Fibroblast of mammary gland (primary cell): Measurements from ENCODE around the gene LIN7C.
"Not testable (repeated sequence)": the region's sequence is repeated elsewhere in the genome, so short reads cannot be mapped to it uniquely, and the experiment has no call there.

Source experiments
- DNase-seq: peaks from one replicate; pipeline ENCODE4 v3.0.0-alpha.2; 2010; ENCODE audit warnings: low read depth
- H3K4me3 ChIP-seq: 2 replicates; pipeline ENCODE4 v1.5.1; 2011; ENCODE audit warnings: low read depth, mild to moderate bottlenecking, low read length, moderate library complexity; ENCODE audit not compliant: control insufficient read depth
- TF ChIP-seq, protein P1 (sequence below): conservative IDR thresholded peaks from 2 replicates; pipeline ENCODE4 v1.5.1; 2011; ENCODE audit warnings: low read depth, low read length, inconsistent platforms; ENCODE audit not compliant: control insufficient read depth, insufficient read depth

The LIN7C gene

DNA sequence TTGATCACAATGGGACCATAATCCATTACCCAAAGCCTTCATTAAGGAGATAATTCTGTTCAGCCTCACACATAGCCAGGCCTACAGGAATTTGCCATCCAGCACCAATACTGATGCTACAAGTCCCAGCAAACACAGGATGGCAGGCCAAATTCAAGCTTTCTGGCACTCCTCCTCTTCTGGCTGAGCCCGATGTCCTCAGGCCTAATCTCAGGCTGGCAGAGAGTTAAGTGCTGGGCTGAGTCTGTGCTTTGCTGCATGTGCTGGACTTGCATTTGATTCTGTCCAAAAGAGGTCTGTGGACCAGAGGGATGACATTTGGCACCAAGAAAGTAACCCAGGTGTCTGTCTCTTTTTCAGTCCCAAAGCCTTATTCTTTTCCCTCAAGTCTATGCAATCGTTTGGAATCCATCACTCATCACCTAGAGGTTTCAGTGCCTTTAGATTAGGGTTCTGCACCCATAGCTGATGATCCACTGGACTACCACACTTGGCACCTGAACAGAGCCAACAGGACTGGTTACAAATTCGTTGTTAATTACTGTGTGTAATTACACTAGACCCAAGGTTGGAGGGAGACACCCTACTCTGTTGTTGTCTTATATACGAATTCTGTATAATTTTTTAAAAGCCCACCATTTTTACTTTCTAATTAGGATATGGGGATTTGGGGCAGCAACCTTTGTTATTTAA lies 19.4 kb upstream of the LIN7C start:
- DNase-seq, result no peak
- H3K4me3 ChIP-seq, result no peak overlapping the region
- TF ChIP-seq, protein P1, sequence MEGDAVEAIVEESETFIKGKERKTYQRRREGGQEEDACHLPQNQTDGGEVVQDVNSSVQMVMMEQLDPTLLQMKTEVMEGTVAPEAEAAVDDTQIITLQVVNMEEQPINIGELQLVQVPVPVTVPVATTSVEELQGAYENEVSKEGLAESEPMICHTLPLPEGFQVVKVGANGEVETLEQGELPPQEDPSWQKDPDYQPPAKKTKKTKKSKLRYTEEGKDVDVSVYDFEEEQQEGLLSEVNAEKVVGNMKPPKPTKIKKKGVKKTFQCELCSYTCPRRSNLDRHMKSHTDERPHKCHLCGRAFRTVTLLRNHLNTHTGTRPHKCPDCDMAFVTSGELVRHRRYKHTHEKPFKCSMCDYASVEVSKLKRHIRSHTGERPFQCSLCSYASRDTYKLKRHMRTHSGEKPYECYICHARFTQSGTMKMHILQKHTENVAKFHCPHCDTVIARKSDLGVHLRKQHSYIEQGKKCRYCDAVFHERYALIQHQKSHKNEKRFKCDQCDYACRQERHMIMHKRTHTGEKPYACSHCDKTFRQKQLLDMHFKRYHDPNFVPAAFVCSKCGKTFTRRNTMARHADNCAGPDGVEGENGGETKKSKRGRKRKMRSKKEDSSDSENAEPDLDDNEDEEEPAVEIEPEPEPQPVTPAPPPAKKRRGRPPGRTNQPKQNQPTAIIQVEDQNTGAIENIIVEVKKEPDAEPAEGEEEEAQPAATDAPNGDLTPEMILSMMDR, result no peak

DNA sequence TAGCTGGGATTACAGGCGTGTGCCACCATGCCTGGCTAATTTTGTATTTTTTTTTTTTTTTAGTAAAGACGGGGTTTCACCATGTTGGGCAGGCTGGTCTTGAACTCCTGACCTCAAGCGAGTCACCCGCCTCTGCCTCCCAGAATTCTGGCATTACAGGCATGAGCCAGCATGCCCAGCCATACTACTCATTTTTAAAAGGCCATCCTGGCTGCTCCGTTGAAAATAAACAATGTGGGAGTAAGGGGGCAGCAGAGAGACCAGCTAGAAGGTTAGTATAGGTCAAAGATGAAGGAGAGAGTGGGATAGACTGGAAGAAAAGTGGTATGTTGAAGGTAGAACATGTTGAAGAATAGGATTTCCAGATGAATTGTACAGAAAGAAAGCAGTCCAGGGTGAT lies 17.6 kb upstream of the LIN7C start:
- peak; percentile 64 for DNase-seq
- H3K4me3 ChIP-seq, result no peak overlapping the region
- TF ChIP-seq, protein P1, result peak; percentile 43

DNA sequence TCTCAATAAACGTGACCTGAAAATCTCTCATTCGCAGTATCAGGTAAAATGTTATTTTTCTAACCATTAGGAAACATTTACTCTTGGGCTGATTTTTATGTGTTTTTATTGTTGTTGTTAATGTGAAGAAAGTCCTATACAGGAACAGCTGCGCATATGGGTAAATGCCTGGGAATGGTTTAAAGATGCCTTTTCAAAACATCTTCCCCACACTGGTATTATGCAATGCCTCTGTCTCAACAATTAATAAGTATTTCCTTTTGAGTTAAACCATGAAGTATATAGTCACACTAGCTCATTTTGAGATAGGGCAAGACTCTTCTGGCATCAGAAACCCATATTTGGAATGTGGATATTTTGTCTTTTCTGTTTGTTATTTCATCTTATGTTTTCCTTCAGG lies 13.7 kb upstream of the LIN7C start:
- DNase-seq, result peak; percentile 18
- TF ChIP-seq, protein P1, result no peak
- no peak overlapping the region for H3K4me3 ChIP-seq

DNA sequence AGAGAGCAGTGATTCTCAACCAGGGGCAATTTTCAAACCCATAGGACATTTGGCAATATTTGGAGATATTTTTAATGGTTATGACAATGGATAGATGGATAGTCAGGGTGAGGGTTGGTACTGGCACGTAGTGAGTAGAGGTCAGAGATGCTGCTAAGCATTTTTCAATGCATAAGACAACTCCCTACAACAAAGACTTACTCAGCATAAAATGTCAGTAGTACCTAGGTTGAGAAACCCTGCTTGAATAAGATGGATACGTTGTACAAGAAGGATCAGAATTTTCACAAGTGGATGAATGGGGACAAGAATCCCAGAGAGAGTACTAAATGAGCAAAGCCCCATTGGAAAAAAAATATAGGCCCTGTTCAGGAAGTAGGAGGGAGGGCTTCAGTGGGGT lies 11.9 kb upstream of the LIN7C start:
- TF ChIP-seq, protein P1, result no peak

DNA sequence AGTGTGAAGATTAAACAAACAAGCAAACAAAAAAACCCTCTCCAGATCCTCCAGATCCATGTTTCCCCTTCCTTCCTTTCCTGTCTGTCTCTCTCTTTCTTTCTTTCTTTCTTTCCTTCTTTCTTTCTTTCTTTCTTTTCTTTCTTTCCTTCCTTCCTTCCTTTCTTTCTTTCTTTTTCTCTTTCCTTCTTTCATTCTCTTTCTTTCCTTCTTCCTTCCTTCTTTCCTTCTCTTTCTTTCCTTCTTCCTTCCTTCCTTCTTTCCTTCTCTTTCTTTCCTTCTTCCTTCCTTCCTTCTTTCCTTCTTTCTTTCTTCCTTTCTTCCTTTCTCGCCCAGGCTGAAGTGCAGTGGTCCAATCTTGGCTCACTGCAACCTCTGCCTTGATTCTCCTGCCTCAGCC lies 10.9 kb upstream of the LIN7C start:
- H3K4me3 ChIP-seq, DNase-seq: not testable (repeated sequence)

More for the DNA sequence above, 11.9 kb upstream of the LIN7C start:
- H3K4me3 ChIP-seq, result no peak overlapping the region
- no peak for DNase-seq

DNA sequence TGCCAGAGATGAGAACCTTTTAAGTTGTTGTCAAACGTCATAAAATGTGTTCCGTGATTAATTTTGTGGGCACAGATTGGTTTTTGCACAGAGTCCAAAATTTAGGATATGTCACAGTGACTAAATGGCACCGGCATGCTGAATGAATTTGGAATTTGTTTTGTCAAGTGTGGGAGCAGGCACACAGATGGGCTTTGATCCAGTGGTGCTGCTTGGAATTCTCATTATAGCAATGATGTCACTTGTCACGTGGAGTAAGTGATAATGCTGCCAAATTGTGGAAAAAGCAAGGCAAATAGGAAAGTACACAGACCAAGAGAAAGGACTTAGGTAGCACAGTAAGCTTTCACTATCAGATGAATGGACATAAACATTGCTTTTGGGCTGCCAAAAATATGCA lies 8.0 kb upstream of the LIN7C start:
- DNase-seq, result peak; percentile 55
- TF ChIP-seq, protein P1, result no peak
- no peak overlapping the region for H3K4me3 ChIP-seq

DNA sequence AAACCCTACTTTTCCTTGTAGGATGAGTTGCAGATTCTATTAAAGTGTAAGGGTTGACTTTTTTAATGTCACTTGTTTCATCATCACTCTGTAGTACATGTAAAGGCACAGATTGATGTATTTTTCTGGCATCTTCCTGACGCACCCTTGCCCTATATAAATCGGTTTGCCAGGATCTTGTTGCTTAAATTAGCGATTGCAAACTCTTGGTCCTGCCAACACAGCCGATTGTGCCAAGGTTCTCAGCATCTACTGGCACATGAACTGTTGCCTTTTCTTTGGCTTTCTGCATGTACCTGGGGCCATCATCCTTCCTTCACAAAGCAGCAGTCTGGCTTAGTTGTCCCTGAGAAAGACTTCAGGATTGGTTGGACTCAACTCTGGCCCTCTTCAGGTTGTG lies 7.5 kb upstream of the LIN7C start:
- TF ChIP-seq, protein P1, result no peak
- H3K4me3 ChIP-seq, result no peak overlapping the region
- no peak for DNase-seq
